Measurements from ENCODE around the gene KISS1.
A peak's percentile ranks its signal among the peaks of the same experiment; 100 is the strongest.

Gene KISS1

GRCh38 chr1:204202481-204202880 is 6.2 kb upstream of the KISS1 start:
- Histone ChIP-seq H3K4me1 (ENCODE audit: control insufficient read depth, insufficient read depth, low read length) (peaks cover 16% of the 10 kb centered on the region), H3K36me3 (ENCODE audit: insufficient read depth, low read length) (no peaks in the 10 kb centered on the region), H3K9ac (ENCODE audit: low read depth, low read length) (no peak overlapping the region), H3K4me2 (ENCODE audit: low read length) (no peak overlapping the region), H3K9me3 (replicated peaks; ENCODE audit: low read length) (no peaks in the 10 kb centered on the region), H3K27me3 (ENCODE audit: control insufficient read depth, insufficient read depth, low read length) (peaks cover 34% of the 10 kb centered on the region), H3K4me3 (ENCODE audit: low read length) (no peak overlapping the region)

- Histone ChIP-seq H3K4me3 (ENCODE audit: low read length) (no peak overlapping the region), H3K27me3 (ENCODE audit: control insufficient read depth, insufficient read depth, low read length) (peaks cover 34% of the 10 kb centered on the region), H3K4me1 (ENCODE audit: control insufficient read depth, insufficient read depth, low read length) (peaks cover 16% of the 10 kb centered on the region), H3K4me2 (ENCODE audit: low read length) (no peak overlapping the region), H3K36me3 (ENCODE audit: insufficient read depth, low read length) (no peaks in the 10 kb centered on the region), H3K9ac (ENCODE audit: low read depth, low read length) (no peak overlapping the region), H3K9me3 (replicated peaks; ENCODE audit: low read length) (no peaks in the 10 kb centered on the region)
Observed at GRCh38 chr1:204201348-204202040, 5.2 kb upstream of the KISS1 start.

- H3K4me2 ChIP-seq (ENCODE audit: low read length) = no peak overlapping the region
- H3K36me3 ChIP-seq (ENCODE audit: insufficient read depth, low read length) = no peaks in the 10 kb centered on the region
- H3K4me1 ChIP-seq (ENCODE audit: control insufficient read depth, insufficient read depth, low read length) = peaks cover 16% of the 10 kb centered on the region
- no peak overlapping the region for H3K4me3 ChIP-seq (ENCODE audit: low read length)
- no peaks in the 10 kb centered on the region for H3K9me3 ChIP-seq (replicated peaks; ENCODE audit: low read length)
- no peak overlapping the region for H3K9ac ChIP-seq (ENCODE audit: low read depth, low read length)
- peaks cover 29% of the 10 kb centered on the region for H3K27me3 ChIP-seq (ENCODE audit: control insufficient read depth, insufficient read depth, low read length)
Observed at GRCh38 chr1:204199579-204199978, 3.3 kb upstream of the KISS1 start.

- Histone ChIP-seq H3K36me3 (ENCODE audit: insufficient read depth, low read length) (no peaks in the 10 kb centered on the region), H3K9me3 (replicated peaks; ENCODE audit: low read length) (no peaks in the 10 kb centered on the region), H3K9ac (ENCODE audit: low read depth, low read length) (no peak overlapping the region), H3K4me2 (ENCODE audit: low read length) (no peak overlapping the region), H3K4me1 (ENCODE audit: control insufficient read depth, insufficient read depth, low read length) (peaks cover 16% of the 10 kb centered on the region), H3K4me3 (ENCODE audit: low read length) (peak overlapping the region; percentile 23), H3K27me3 (ENCODE audit: control insufficient read depth, insufficient read depth, low read length) (peaks cover 34% of the 10 kb centered on the region)
Observed at GRCh38 chr1:204198348-204199340, 2.4 kb upstream of the KISS1 start.

GRCh38 chr1:204197068-204197467 is 777 bp upstream of the KISS1 start:
- no peak overlapping the region for H3K9ac ChIP-seq (ENCODE audit: low read depth, low read length)
- H3K4me1 ChIP-seq (ENCODE audit: control insufficient read depth, insufficient read depth, low read length) = peaks cover 16% of the 10 kb centered on the region
- H3K27me3 ChIP-seq (ENCODE audit: control insufficient read depth, insufficient read depth, low read length) = peaks cover 36% of the 10 kb centered on the region
- no peak overlapping the region for H3K4me3 ChIP-seq (ENCODE audit: low read length)
- no peaks in the 10 kb centered on the region for H3K36me3 ChIP-seq (ENCODE audit: insufficient read depth, low read length)
- H3K9me3 ChIP-seq (replicated peaks; ENCODE audit: low read length) = no peaks in the 10 kb centered on the region
- H3K4me2 ChIP-seq (ENCODE audit: low read length) = no peak overlapping the region

GRCh38 chr1:204194771-204195170 is 1.5 kb downstream of the KISS1 start:
- Histone ChIP-seq H3K4me3 (ENCODE audit: low read length) (no peak overlapping the region), H3K4me2 (ENCODE audit: low read length) (no peak overlapping the region), H3K9ac (ENCODE audit: low read depth, low read length) (no peak overlapping the region), H3K9me3 (replicated peaks; ENCODE audit: low read length) (no peaks in the 10 kb centered on the region), H3K27me3 (ENCODE audit: control insufficient read depth, insufficient read depth, low read length) (peaks cover 52% of the 10 kb centered on the region), H3K4me1 (ENCODE audit: control insufficient read depth, insufficient read depth, low read length) (peaks cover 16% of the 10 kb centered on the region), H3K36me3 (ENCODE audit: insufficient read depth, low read length) (no peaks in the 10 kb centered on the region)

- H3K27me3 ChIP-seq (ENCODE audit: control insufficient read depth, insufficient read depth, low read length) = peaks cover 59% of the 10 kb centered on the region
- peaks cover 11% of the 10 kb centered on the region for H3K4me1 ChIP-seq (ENCODE audit: control insufficient read depth, insufficient read depth, low read length)
- H3K4me2 ChIP-seq (ENCODE audit: low read length) = no peak overlapping the region
- no peaks in the 10 kb centered on the region for H3K36me3 ChIP-seq (ENCODE audit: insufficient read depth, low read length)
- H3K9ac ChIP-seq (ENCODE audit: low read depth, low read length) = no peak overlapping the region
- no peaks in the 10 kb centered on the region for H3K9me3 ChIP-seq (replicated peaks; ENCODE audit: low read length)
- H3K4me3 ChIP-seq (ENCODE audit: low read length) = no peak overlapping the region
Observed at GRCh38 chr1:204194080-204194479, 2.2 kb downstream of the KISS1 start.

GRCh38 chr1:204192589-204193352 is 3.5 kb downstream of the KISS1 start:
- Histone ChIP-seq H3K4me3 (ENCODE audit: low read length) (no peak overlapping the region), H3K27me3 (ENCODE audit: control insufficient read depth, insufficient read depth, low read length) (peaks cover 72% of the 10 kb centered on the region), H3K4me2 (ENCODE audit: low read length) (no peak overlapping the region), H3K4me1 (ENCODE audit: control insufficient read depth, insufficient read depth, low read length) (no peaks in the 10 kb centered on the region), H3K36me3 (ENCODE audit: insufficient read depth, low read length) (no peaks in the 10 kb centered on the region), H3K9ac (ENCODE audit: low read depth, low read length) (no peak overlapping the region), H3K9me3 (replicated peaks; ENCODE audit: low read length) (no peaks in the 10 kb centered on the region)

- H3K27me3 ChIP-seq (ENCODE audit: control insufficient read depth, insufficient read depth, low read length) = peaks cover 79% of the 10 kb centered on the region
- H3K4me2 ChIP-seq (ENCODE audit: low read length) = no peak overlapping the region
- no peaks in the 10 kb centered on the region for H3K4me1 ChIP-seq (ENCODE audit: control insufficient read depth, insufficient read depth, low read length)
Observed at GRCh38 chr1:204192046-204192445, 4.2 kb downstream of the KISS1 start.

GRCh38 chr1:204191456-204191855 is 4.8 kb downstream of the KISS1 start:
- Histone ChIP-seq H3K9me3 (replicated peaks; ENCODE audit: low read length) (no peaks in the 10 kb centered on the region), H3K4me2 (ENCODE audit: low read length) (no peak overlapping the region), H3K4me1 (ENCODE audit: control insufficient read depth, insufficient read depth, low read length) (no peaks in the 10 kb centered on the region), H3K36me3 (ENCODE audit: insufficient read depth, low read length) (no peaks in the 10 kb centered on the region), H3K4me3 (ENCODE audit: low read length) (no peak overlapping the region), H3K9ac (ENCODE audit: low read depth, low read length) (no peak overlapping the region), H3K27me3 (ENCODE audit: control insufficient read depth, insufficient read depth, low read length) (peaks cover 80% of the 10 kb centered on the region)

More at GRCh38 chr1:204192046-204192445, 4.2 kb downstream of the KISS1 start:
- Histone ChIP-seq H3K9me3 (replicated peaks; ENCODE audit: low read length) (no peaks in the 10 kb centered on the region), H3K36me3 (ENCODE audit: insufficient read depth, low read length) (no peaks in the 10 kb centered on the region), H3K4me3 (ENCODE audit: low read length) (no peak overlapping the region), H3K9ac (ENCODE audit: low read depth, low read length) (no peak overlapping the region)

Data from skeletal muscle satellite cell (primary cell).